Smooth muscle cell (in vitro differentiated cells): ENCODE measurements around the gene CBR1. TPM values are rescaled to one million over a fixed set of nuclear protein-coding genes. Genes with fewer than 3 reads are reported as not detected.

ENCODE experiments used
- DNase-seq: peaks from one replicate; lab custom pipeline; 2025; ENCODE audit not compliant: unreplicated experiment; lab: John Stamatoyannopoulos, UW
- H2AFZ ChIP-seq: fragments of 200-600 bp; sonication (generic); 2 replicates; pipeline ENCODE4 v1.6.0; 2016; ENCODE audit warnings: antibody characterized with exemption, low read depth, mild to moderate bottlenecking
- H3F3A ChIP-seq: fragments of 200-600 bp; sonication (generic); 2 replicates; pipeline ENCODE4 v1.6.0; 2017; ENCODE audit warnings: antibody characterized with exemption, low read depth
- H3K27ac ChIP-seq: fragments of 200-600 bp; sonication (generic); 2 replicates; pipeline ENCODE4 v1.5.1; 2016; ENCODE audit warnings: low read depth, mild to moderate bottlenecking
- H3K27me3 ChIP-seq: fragments of 200-600 bp; sonication (generic); 2 replicates; pipeline ENCODE4 v1.6.1; 2016; ENCODE audit warnings: low read depth, mild to moderate bottlenecking
- H3K36me3 ChIP-seq: fragments of 200-600 bp; sonication (generic); 2 replicates; pipeline ENCODE4 v1.5.1; 2016; ENCODE audit warnings: low read depth
- H3K4me1 ChIP-seq: fragments of 200-600 bp; sonication (generic); 2 replicates; pipeline ENCODE4 v1.5.1; 2016; ENCODE audit warnings: low read depth
- H3K4me2 ChIP-seq: fragments of 200-600 bp; sonication (generic); 2 replicates; pipeline ENCODE4 v1.6.0; 2016; ENCODE audit warnings: mild to moderate bottlenecking
- H3K4me3 ChIP-seq: fragments of 200-600 bp; sonication (generic); 2 replicates; pipeline ENCODE4 v1.5.1; 2016; ENCODE audit warnings: mild to moderate bottlenecking
- H3K79me2 ChIP-seq: fragments of 200-600 bp; sonication (generic); 2 replicates; pipeline ENCODE4 v1.6.0; 2016; ENCODE audit warnings: low read depth, mild to moderate bottlenecking
- H3K9ac ChIP-seq: fragments of 200-600 bp; sonication (generic); 2 replicates; pipeline ENCODE4 v1.6.0; 2016; ENCODE audit warnings: low read depth
- H3K9me3 ChIP-seq: fragments of 200-600 bp; sonication (generic); replicated peaks from 2 replicates; pipeline ENCODE4 v1.5.1; 2016; ENCODE audit warnings: low read depth
- H4K20me1 ChIP-seq: fragments of 200-600 bp; sonication (generic); 2 replicates; pipeline ENCODE4 v1.6.0; 2016; ENCODE audit warnings: low read depth
- CTCF ChIP-seq: fragments of 200-600 bp; sonication (generic); IDR thresholded peaks from 2 replicates; pipeline ENCODE4 v1.5.1; 2017; ENCODE audit warnings: borderline replicate concordance, mild to moderate bottlenecking, antibody characterized with exemption; ENCODE audit not compliant: insufficient read depth, poor library complexity, severe bottlenecking
- WGBS: methylation state at CpG from one replicate; pipeline ENCODE4 v1.1.7; 2016; ENCODE audit warnings: low lambda C conversion rate; 5-methylcytosine and 5-hydroxymethylcytosine counted together
- polyA plus RNA-seq: library from polyadenylated mRNA; unstranded; fragments of >200 nt; fragmentation: Nextera tagmentation; extraction: Ambion mirVana; gene quantifications from 2 replicates; pipeline ENCODE4 v1.2.1, GENCODE V29; 2016
- total RNA-seq: library from RNA; depleted of rRNA; stranded (reverse); fragments of >200 nt; gene quantifications from 2 replicates; pipeline ENCODE4 v1.2.3, GENCODE V29; 2014

The CBR1 gene
- total and polyA plus RNA-seq, 2 experiments from 2014 or later = 67.1 to 90.7 TPM

- TF ChIP-seq CTCF = no peak
- H3K79me2 ChIP-seq = peaks cover 4% of the 10 kb centered on the region
Measured at GRCh38 chr21:36064085-36064460, 5.8 kb upstream of the CBR1 start.

GRCh38 chr21:36065497-36066036, 4.3 kb upstream of the CBR1 start:
- Histone ChIP-seq H3K79me2 (no peaks in the 10 kb centered on the region), H2AFZ (no peak overlapping the region), H3K36me3 (no peaks in the 10 kb centered on the region), H3K4me2 (no peak overlapping the region), H3K4me1 (peaks cover 6% of the 10 kb centered on the region), H3K9ac (no peak overlapping the region), H3K9me3 (no peaks in the 10 kb centered on the region), H4K20me1 (no peaks in the 10 kb centered on the region), H3K27ac (no peak overlapping the region), H3K27me3 (no peaks in the 10 kb centered on the region), H3K4me3 (no peak overlapping the region), H3F3A (no peaks in the 10 kb centered on the region)
- WGBS = 55% methylated on average over 3 of the region's 3 CpGs
- DNase-seq = no peak
- TF ChIP-seq CTCF = no peak

More at GRCh38 chr21:36064085-36064460, 5.8 kb upstream of the CBR1 start:
- no peaks in the 10 kb centered on the region for H3K27me3 ChIP-seq
- no peaks in the 10 kb centered on the region for H3K9me3 ChIP-seq
- 87% methylated on average over 4 of the region's 4 CpGs for WGBS
- no peak overlapping the region for H3K9ac ChIP-seq
- no peak for DNase-seq
- H3K27ac ChIP-seq = no peak overlapping the region
- no peak overlapping the region for H2AFZ ChIP-seq
- no peaks in the 10 kb centered on the region for H4K20me1 ChIP-seq
- no peak overlapping the region for H3K4me2 ChIP-seq
- H3K4me1 ChIP-seq = peaks cover 12% of the 10 kb centered on the region
- H3K36me3 ChIP-seq = no peaks in the 10 kb centered on the region
- no peak overlapping the region for H3K4me3 ChIP-seq
- H3F3A ChIP-seq = no peaks in the 10 kb centered on the region

GRCh38 chr21:36068748-36069398, 951 bp upstream of the CBR1 start:
- Histone ChIP-seq H3K79me2 (no peaks in the 10 kb centered on the region), H3F3A (no peaks in the 10 kb centered on the region), H3K9me3 (no peaks in the 10 kb centered on the region), H3K4me2 (no peak overlapping the region), H3K27ac (no peak overlapping the region), H4K20me1 (no peaks in the 10 kb centered on the region), H3K4me1 (no peaks in the 10 kb centered on the region), H3K27me3 (no peaks in the 10 kb centered on the region), H3K4me3 (no peak overlapping the region), H3K36me3 (no peaks in the 10 kb centered on the region), H3K9ac (no peak overlapping the region), H2AFZ (peak overlapping the region; percentile 86)
- WGBS = 95% methylated on average over 5 of the region's 5 CpGs
- TF ChIP-seq CTCF = no peak
- no peak for DNase-seq

GRCh38 chr21:36070999-36071398, 1.2 kb downstream of the CBR1 start:
- no peak overlapping the region for H3K9ac ChIP-seq
- peak overlapping the region; percentile 89 for H3K4me2 ChIP-seq
- H3K4me3 ChIP-seq = no peak overlapping the region

More at GRCh38 chr21:36070999-36071398, 1.2 kb downstream of the CBR1 start:
- H2AFZ ChIP-seq = no peak overlapping the region
- H3K79me2 ChIP-seq = no peaks in the 10 kb centered on the region
- DNase-seq = no peak
- no peak overlapping the region for H3K27ac ChIP-seq
- 76% methylated on average over 7 of the region's 7 CpGs for WGBS
- H3K27me3 ChIP-seq = no peaks in the 10 kb centered on the region
- H3F3A ChIP-seq = no peaks in the 10 kb centered on the region
- no peaks in the 10 kb centered on the region for H3K4me1 ChIP-seq
- H4K20me1 ChIP-seq = no peaks in the 10 kb centered on the region
- no peaks in the 10 kb centered on the region for H3K36me3 ChIP-seq
- H3K9me3 ChIP-seq = no peaks in the 10 kb centered on the region
- TF ChIP-seq CTCF = no peak
